Stomach (tissue), 9 donors: ENCODE data around the gene MGST1. TPM values are rescaled to one million over a fixed set of nuclear protein-coding genes. Genes with fewer than 3 reads are reported as not detected.

Experiments used
- DNase-seq, 2 donors: peaks; one replicate each; pipeline versions ENCODE4 v3.0.0 to v3.0.0-alpha.2; 2013 to 2019
- H3K27ac ChIP-seq, 5 donors: fragments of 200-600 bp in 4 of 5; sonication (generic) in 4 of 5; one replicate each; pipeline ENCODE4 v1.5.1; 2013 to 2019; ENCODE audit warnings: mild to moderate bottlenecking in 1 of 5, moderate library complexity in 1 of 5
- H3K27me3 ChIP-seq, 3 donors: fragments of 200-600 bp; sonication (generic); one replicate each; pipeline ENCODE4 v1.5.1; 2017 to 2019; ENCODE audit warnings: mixed run types in 1 of 3
- H3K36me3 ChIP-seq, 4 donors: fragments of 200-600 bp; sonication (generic); 1 replicate in 3 of 4; 2 replicates in 1 of 4; pipeline ENCODE4 v1.5.1; 2016 to 2019
- H3K4me1 ChIP-seq, 4 donors: fragments of 200-600 bp; sonication (generic); one replicate each; pipeline ENCODE4 v1.5.1; 2016 to 2019
- H3K4me3 ChIP-seq, 4 donors: fragments of 200-600 bp; sonication (generic) in 3 of 4; one replicate each; pipeline ENCODE4 v1.5.1; 2016 to 2019; ENCODE audit warnings: mild to moderate bottlenecking in 1 of 4
- H3K9me3 ChIP-seq, 4 donors: fragments of 200-600 bp; sonication (generic); one replicate each; pipeline ENCODE4 v1.5.1; 2016 to 2019
- POLR2AphosphoS5 ChIP-seq, 3 donors: sonication (generic); formaldehyde crosslinking; IDR thresholded peaks; one replicate each; pipeline ENCODE4 v1.6.1; 2016; ENCODE audit warnings: antibody characterized with exemption in 3 of 3
- WGBS, 5 donors: extraction: QIAGEN DNeasy Blood & Tissue Kit in 3 of 5; methylation state at CpG; one replicate each; pipeline versions ENCODE4 v1.1.5 to v1.1.7; 2013 to 2018; 5-methylcytosine and 5-hydroxymethylcytosine counted together
- intact Hi-C: fragments of 100-400 bp; cut with DNase I; formaldehyde crosslinking; loops from one replicate; pipeline ENCODE4 v1.15.1; 2023; ENCODE audit warnings: low total_unique reads
- polyA plus RNA-seq, 3 donors: library from polyadenylated mRNA; stranded (reverse); fragments of 200-250 nt; gene quantifications; one replicate each; pipeline ENCODE4 v1.2.3, GENCODE V29; 2013
- total RNA-seq, 5 donors: library from RNA; depleted of rRNA; stranded (reverse); fragments of >200 nt; gene quantifications; one replicate each; pipeline versions ENCODE4 v1.1.0 to v1.2.3, GENCODE V29; 2014 to 2016
- donor health status: healthy with polysubstance abuse.
- donor health status: Bipolar disorder and iron deficiency.
- donor health status: healthy.

Gene MGST1
- total and polyA plus RNA-seq, 8 donors, result 54.7 to 171 (median 85.2) TPM

- WGBS, 5 donors, result 71 to 100% (median 91%) methylated on average over 1 of the region's 1 CpG
- TF ChIP-seq POLR2AphosphoS5 (IDR thresholded peaks at IDR 0.05), result no peak
These were observed 59.9 kb downstream of the MGST1 start for GRCh38 chr12:16407346-16407745.

More at GRCh38 chr12:16407346-16407745, 59.9 kb downstream of the MGST1 start:
- Histone ChIP-seq H3K27me3 (no peaks in the 10 kb centered on the region), H3K4me1 (no peaks in the 10 kb centered on the region), H3K9me3 (peaks cover 0 to 5% (median 0%) of the 10 kb centered on the region in 4 donors), H3K4me3 (no peak overlapping the region), H3K36me3 (no peaks in the 10 kb centered on the region), H3K27ac (no peak overlapping the region)
- DNase-seq, result no peak
- intact Hi-C loops, result no loop called here

Other genes with a start within 250 kb of the MGST1 start
- gene SLC15A5, start 70.0 kb upstream of the MGST1 start, total RNA-seq, result not detected
- not detected for gene SLC15A5, start 70.0 kb upstream of the MGST1 start, polyA plus RNA-seq